ENCODE measurements around the gene AP1M2.
A peak's percentile ranks its signal among the peaks of the same experiment; 100 is the strongest.

AP1M2 gene

DNA sequence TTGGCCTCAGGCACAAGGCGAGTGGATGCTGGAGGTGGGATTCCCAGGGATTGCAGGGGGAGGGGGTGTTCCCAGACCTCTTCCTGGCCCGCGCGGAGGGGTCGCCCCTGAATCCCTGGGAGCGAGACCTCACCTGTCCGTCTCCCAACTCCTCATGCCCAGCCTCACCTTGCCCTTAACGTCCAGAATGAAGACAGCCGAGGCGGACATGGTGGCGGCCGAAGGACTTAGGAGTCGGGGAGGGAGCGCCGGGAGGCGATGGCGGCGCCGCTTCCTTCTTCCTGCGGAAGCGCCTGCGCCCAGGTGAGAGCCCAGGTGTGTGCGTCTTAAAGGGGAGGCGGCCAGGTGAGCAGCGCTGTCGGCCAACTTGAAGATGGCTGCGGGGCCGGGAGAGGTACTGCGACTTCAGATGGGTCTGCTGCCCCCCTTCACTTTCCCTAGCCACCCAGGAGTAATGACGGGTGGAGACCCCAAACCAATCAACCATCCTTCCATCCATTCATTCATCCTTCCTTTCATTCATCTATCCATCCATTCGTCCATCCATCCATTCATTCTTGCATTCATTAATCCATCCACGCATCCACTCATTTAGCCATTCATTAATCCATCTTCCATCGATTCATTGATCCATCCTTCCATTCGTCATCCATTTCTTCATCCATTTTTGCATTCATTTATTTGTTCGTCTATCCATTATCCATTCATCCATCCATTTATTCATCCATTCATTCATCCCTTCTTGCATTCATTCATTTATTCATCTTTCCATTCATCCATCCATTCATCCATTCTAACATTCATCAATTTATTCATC lies at the start of gene AP1M2:
AP1M2 (minus strand) TSS at position 291 of the 817 bp plus-strand sequence; CDS start at position 210, 81 bp downstream.
- peak; percentile 20 for DNase-seq

DNA sequence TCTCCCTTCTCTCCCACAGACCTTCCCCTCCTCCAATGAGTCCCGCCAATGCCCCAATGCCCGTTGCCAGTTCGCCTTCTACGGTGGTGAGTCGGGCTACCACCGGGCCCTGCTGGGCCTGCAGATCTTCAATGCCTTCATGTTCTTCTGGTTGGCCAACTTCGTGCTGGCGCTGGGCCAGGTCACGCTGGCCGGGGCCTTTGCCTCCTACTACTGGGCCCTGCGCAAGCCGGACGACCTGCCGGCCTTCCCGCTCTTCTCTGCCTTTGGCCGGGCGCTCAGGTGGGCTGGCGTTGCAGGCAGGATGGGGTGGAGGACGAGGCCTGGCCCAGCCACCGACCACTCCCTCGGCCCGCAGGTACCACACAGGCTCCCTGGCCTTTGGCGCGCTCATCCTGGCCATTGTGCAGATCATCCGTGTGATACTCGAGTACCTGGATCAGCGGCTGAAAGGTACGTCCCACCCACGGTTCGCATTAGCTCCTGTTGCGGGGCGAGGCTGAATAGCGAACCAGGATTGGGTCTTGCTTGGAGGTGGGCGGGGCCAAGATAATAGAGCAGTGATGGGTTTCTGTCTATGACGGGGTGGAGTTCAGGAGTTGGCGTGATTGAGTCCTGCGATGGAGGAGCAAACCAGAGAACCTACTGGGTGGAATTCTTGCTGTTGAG lies 49.3 kb upstream of the AP1M2 start:
- DNase-seq, result no peak

DNA sequence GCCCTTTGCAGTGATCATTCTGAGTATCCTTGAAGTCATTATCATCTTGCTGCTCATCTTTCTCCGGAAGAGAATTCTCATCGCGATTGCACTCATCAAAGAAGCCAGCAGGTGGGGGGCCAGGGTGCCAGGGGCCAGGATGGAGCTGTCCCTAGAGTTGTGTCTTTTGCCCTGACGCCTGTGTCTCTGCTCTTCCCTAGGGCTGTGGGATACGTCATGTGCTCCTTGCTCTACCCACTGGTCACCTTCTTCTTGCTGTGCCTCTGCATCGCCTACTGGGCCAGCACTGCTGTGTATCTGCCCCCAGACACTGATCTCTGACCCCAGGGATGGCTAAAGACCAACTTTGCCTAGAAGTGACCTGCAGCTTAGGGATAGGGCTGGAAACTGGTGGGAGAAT lies 47.9 kb upstream of the AP1M2 start:
- no peak for DNase-seq

DNA sequence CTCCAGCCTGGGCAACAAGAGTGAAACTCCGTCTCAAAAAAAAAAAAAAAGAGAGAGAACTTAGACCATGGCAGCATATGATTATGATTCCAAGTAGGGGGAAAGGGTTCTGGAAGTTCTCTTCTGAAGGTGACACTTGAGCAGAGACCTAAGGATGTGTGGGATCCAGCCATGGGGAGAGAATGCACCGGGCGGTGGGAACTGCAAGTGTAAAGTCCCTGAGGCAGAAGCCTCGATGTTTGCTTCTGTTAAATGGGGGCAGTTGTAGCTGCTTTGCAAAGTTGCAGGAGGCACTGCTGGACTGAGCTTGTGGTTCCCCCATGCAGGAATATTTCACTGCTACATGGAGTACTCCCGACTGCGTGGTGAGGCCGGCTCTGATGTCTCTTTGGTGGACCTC lies 47.3 kb upstream of the AP1M2 start:
- DNase-seq, result no peak

DNA sequence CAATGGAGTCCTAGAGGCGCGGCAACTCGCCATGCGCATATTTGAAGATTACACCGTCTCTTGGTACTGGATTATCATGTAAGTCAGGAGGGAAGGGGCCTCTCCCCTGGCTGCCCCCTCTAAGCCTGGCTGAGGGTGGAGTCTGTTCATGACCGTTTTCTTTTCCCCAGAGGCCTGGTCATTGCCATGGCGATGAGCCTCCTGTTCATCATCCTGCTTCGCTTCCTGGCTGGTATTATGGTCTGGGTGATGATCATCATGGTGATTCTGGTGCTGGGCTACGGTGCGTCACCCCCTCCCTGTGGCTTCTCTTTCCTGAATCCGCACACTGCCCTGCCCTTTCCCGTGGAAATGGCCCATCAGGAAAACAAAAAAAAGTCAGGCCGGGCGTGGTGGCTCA lies 44.8 kb upstream of the AP1M2 start:
- DNase-seq, result no peak

DNA sequence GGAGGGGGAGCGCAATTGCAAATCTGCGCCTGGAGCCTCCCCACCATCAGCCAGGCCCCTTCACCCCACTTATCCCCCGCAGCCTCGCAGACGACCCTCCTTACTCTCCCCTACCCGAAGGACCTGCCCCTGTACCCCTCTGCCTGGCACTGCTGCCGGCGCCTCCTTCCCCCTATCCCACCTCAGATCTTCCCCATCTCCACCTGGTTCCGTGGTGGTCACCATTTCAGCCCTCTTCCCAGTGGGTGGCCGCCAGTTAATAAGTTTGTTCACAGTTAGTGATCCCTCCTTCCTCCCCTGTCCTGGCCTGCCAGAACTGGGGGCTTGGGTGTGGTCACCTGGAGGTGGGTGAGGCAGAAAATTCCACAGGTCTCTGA lies 38.6 kb upstream of the AP1M2 start:
- no peak for DNase-seq

DNA sequence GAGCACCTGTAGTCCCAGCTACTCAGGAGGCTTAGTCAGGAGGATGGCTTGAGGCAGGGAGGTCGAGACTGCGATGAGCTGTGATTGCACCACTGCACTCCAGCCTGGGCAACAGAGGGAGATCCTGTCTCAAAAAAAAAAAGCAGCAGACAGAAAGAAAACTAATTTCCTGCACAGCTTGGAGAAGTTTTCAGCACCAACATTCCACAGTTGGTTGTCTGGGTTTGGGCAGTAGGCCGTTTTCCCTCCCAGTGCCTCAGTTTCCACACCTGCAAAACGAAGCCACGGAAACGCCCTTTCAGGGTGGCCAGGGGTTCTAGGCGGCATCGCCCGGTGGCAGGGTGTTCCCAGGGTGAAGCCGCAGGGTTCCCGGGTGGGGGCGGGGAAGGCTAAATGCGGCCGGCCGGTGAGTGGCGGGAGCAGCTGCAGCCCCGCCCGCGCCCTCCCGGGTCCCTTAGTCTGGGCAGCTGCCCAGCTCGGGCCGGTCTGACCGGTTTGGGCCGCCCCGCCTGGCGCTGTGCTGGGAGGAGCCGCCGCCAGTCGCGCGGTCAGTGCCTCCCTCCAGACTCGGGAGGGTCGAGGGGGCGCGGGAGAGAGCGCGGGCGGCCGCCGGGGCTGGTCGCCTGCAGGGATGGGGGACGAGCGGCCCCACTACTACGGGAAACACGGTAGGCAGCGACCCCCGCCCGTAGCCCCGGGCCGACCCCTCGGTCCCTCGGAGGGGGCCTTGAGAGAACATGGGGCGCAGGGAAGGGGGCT lies 38.1 kb upstream of the AP1M2 start, which contains the start of gene SLC44A2:
SLC44A2 (plus strand) TSS at position 551 of the 759 bp plus-strand sequence; CDS start at position 632, 81 bp downstream.
- peak; percentile 31 for DNase-seq

DNA sequence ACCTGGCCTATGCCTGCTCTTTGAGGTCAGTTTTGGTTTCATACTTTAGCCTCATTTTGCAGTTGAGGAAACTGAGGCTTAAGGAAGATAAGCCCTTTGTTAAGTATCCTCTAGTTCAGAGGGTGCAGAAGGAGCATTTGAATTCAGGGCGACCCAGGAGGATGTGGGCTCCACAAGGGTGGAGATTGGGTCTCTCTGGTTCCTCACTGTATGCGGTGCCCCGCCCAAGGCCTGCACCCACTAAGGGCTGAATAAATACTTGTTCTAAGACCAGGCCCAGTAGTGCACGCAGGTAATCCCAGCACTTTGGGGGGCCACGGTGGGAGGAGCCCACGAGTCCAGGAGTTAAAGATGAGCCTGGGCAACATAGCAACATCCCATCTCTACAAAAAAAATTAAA lies 37.5 kb upstream of the AP1M2 start:
- DNase-seq, result no peak

DNA sequence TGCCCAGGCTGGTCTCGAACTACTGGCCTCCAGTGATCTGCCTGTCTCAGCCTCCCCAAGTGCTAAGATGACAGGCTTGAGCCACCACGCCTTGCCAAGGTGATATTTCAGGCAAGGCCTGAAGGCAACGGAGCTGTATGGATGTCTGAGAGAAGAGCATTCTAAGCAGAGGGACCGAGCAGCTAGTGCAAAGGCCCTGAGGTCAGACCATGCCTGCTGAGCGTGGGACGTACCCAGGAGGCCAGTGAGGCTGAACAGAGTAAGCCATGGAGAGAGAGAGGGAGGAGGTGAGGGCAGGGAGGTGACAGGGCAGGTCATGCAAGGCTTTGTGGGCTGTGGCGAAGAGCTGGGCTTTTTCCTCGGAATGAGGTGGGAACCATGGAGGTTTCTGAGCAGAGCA lies 34.9 kb upstream of the AP1M2 start:
- no peak for DNase-seq

DNA sequence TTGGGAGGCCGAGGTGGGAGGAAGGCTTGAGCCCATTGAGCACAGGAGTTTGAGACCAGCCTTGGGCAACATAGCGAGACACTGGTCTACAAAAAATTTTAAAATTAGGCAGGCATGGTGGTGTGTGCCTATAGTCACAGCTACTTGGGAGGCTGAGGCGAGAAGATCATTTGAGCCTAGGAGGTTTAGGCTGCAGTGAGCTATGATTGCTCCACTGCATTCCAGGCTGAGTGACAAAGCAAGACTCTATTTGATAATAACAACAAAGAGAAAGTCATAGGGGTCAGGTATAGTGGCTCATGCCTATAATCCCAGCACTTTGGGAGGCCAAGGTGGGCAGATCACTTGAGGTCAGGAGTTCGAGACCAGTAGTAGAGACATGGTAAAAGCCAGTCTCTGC lies 33.7 kb upstream of the AP1M2 start:
- no peak for DNase-seq

DNA sequence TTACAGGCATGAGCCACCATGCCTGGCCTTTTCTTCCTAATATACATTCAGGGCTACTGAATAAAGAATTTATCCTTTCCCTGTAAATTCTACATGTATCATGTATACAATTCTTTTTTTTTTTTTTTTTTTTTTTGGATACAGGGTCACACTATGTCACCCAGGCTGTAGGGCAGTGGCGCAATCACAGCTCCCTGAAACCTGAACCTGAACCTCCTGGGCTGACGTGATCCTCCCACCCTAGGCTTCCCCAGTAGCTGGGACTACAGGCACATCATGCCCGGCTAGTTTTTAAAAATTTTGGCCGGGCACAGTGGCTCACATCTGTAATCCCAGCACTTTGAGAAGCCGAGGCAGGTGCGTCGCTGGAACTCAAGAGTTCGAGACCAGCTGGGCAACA lies 31.7 kb upstream of the AP1M2 start:
- DNase-seq, result no peak

DNA sequence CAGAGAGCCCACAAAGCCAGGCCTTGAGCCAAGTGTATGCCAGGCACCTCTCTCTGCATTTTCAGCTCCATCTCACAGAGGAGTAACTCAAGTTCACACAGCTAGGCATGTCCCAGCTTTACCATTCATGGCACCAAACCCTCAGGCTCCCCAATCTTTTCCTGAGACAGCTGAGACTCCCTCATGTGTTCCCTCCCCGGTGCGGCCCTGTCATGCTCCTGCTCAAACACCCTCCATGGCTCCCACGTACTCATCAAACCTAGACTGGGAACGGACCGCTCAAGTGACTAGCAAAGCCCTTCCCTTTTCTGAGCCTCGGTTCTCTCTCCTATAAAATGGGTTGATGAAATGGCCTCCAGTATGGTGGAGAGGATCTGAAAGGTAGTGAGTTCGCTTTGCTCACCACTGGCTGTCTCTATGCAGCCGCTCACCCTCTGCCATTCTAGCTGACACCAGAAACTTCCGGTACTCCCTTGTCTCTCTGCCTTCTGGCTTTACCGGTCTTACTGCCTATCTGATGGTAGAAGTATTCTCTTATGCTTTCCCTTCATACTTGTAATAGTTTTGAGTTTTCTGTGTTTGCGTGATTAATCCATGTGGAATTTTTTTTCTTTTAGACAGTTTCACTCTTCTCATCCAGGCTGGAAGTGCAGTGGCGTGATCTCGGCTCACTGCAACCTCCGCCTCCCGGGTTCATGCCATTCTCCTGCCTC lies 30.5 kb upstream of the AP1M2 start:
- no peak for DNase-seq

DNA sequence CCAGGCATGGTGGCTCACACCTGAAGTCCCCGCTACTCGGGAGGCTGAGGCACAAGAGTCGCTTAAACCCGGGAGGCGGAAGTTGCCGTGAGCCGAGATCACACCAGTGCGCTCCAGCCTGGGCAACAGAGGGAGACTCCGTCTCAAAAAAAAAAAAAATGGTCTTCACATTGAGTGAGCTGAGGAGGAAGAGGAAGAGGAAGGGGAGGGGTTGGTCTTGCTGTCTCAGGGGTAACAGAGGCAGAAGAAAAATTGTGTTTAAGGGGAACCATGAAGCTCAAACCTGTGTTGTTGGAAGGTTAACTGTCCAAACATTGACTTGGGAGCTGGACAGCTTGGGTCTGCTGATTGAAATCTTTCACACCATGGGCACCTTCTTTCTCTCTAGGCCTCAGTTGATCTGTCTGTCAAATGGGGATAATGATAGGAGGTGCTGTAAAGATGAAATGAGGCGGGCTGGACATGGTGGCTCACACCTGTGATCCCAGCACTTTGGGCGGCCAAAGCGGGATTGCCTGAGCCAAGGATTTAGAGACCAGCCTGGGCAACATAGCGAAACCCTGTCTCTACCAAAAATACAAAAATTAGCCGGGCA lies 28.4 kb upstream of the AP1M2 start:
- DNase-seq, result no peak

DNA sequence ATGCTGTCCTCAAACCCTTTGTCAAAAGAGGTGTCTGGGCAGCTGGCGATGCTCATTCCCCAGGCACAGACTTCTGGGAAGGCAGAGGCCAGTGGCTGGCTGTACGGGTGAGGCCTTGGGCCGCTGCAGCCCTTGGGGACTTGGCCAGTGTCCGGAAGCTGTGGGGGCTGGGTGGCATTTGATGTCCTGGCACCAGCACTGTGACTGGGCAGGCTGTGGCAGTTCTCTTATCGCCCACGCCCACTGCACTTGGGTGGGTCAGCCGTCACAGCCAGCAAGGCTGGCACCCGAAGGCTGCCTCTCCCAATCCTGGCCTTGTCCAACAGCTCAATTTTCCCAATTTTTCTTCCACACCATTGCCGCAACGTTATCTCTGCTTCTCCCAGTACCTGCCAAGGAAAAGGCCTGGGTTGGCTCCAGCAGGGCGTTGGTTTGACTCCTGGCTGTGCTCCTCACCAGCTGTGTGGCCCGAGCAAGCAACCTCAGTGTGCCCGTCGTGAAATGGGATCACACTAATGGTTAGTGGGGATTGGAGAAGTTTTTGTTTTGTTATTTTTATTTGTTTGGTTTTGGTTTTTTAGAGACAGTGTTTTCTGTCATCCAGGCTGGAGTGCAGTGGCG lies 25.5 kb upstream of the AP1M2 start:
- no peak for DNase-seq

DNA sequence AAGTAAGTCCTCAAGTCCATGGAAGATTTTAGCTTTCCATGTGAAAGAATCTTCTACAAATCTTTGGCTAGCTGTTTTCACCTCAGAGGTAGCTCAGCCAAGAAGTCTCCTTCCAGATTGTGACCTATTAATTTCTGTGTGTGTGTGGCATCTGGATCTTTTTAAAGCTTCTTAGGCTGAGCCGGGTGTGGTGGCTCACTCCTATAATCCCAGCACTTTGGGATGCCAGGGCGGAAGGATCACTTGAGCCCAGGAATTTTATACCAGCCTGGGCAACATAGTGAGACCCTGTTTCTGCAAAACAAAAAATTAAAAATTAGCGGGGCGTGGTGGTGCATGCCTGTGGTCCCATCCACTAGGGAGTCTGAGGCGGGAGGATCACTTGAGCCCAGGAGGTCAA lies 24.8 kb upstream of the AP1M2 start:
- no peak for DNase-seq

DNA sequence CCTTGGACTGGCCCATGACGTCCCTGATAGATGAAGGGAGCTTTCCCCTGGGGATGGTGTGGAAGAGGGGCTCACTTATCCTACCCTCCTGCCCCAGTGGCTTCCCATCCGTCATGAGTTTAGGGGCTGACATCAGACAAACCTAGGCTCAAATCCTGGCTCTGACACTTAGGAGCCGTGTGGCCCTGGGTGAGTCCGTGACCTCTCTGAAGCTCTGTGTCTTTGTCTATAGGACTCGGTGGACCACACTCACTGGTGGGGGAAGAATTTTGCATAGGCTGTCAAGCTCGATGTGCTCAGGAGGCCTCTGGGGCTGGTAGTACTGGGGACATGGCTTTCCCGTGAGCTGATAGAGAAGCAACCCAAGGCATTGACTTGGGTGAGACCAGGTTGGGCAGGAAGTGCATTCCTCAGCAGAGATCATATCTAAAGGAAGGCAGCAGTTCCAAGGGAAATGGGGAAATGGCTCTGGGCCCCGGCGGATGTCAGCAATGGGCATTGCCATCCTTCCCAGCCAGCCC lies 17.4 kb upstream of the AP1M2 start:
- DNase-seq, result no peak

DNA sequence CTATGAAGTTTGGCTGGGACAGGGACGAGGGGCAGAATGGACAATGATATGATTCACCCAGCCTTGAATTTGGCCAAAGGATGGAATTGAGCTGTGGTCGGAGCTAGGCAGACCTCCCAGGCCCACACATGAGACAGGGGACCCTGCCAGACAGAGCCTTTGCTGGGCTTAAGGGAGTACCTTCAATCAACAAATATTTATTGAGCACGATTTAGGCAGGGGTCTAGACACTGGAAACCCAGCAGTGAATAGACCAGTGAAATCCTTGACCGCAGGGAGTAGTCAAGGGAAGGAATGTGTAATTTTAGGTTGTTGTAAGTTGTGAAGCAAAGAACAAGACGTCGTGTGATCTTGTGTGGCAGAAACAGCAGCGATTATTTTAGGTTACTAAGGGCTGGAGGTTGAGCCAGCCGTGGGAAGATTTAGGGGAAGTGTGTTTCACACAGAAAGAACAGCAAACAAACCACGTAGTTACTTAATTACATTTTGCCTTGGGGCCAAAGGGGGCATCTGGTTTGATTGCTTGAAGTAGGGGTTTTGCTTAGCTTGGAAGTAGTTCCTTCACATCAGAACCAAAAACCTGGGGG lies 16.9 kb upstream of the AP1M2 start:
- DNase-seq, result no peak

DNA sequence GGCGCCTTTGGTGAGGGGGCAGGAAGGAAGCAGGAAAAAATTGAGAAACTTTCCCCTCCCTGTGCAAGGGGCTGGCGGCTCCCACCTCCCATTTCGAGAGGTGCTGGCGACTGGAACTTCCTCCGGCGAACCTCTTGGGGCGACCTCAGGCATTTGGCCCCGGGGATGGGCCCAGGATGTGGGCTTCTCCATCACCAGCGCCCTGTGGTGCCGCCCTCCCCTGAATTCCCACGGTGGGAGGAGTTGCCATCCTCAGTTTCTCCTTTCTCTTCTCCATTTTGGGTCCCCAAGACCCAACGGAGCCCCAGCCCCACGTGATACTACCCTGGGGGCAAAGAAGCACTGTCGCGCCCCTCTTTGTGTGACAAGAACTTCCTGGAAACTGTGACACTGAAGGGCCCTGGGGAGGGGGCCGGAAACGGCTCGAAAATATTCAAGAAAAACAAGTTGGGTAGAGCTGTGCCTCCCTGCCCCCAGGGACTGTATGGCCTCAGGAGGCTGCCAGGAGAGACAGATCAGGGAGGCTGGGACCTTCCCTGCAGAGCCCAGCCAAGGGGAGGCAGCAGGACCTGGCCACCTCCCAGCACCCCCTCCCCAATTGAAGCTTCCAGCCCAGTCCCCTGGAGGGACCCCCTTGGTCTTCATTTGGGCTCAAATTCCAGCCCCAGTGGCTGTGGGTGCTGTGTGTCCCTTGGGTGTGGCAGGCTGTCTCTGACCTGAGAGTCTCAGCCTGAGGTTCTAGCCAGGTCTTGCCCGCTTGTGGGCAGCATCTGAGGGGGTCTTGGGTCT lies 16.2 kb upstream of the AP1M2 start:
- DNase-seq, result no peak

DNA sequence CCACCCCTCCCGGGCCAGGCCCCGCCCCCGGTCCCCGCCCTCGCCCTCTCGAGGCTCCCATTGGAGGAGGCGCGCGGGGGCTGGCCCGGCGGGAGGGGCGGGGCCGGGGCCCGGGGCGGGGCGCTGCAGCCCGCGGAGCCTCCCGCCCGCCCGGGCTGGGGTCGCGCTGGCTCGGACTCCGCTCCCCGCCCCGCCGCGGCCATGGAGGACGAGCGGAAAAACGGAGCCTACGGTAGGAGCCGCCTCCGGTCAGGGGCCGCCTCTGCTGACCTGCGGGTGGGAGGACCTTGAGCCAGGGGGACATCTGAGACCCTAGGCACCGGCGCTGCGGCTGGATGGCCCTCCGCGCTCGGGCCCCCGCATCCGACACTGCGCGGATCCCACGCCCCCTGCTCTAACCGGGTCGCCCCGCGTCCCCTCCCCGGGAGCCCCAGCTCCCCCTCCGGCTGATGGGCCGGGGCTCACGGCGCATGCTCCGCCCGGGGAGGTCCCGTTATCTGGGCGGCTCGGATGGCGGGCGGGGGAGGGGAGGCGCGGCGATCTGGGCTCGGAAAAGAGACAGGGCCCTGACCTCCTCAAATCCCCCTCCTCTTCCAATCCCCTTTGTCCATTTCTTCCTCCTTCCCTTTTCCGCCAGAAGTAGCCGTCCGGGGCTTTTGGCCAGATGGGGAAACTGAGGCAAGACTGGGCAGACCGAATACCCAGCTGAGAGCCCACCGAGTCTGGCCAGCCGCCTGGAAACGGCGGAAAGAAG lies 15.4 kb upstream of the AP1M2 start:
- DNase-seq, result peak; percentile 45

DNA sequence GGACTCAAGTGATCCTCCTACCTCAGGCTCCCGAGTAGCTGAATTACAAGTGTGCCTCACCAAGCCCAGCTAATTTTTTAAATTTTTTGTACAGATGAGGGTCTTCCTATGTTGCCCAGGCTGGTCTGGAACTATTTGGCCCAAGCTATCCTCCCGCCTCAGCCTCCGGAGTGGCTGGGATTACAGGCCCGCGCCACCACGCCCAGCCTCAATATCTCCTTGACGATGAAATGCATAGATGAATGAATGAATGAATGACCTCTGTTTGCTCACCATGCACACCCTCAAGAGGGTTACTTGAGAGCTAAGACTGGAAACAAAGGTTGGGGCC lies 14.9 kb upstream of the AP1M2 start:
- DNase-seq, result no peak
